ENCODE measurements around the gene C5orf46. TPM values are rescaled to one million over a fixed set of nuclear protein-coding genes. Genes with fewer than 3 reads are reported as not detected.

Gene C5orf46
- total and polyA plus RNA-seq, 4 donors = not detected

- Histone ChIP-seq H3K4me3 (no peak overlapping the region), H3K4me1 (ENCODE audit: control insufficient read depth in 5 of 5, insufficient read depth in 5 of 5, low read length in 5 of 5) (no peaks in the 10 kb centered on the region), H3K27ac (ENCODE audit: low read depth in 1 of 2, low read length in 1 of 2) (no peak overlapping the region), H3K27me3 (ENCODE audit: control insufficient read depth in 3 of 3, insufficient read depth in 3 of 3, low read length in 2 of 3) (no peaks in the 10 kb centered on the region), H3K36me3 (ENCODE audit: control insufficient read depth in 4 of 4, insufficient read depth in 4 of 4, low read length in 4 of 4) (no peaks in the 10 kb centered on the region), H3K9ac (ENCODE audit: insufficient read depth in 1 of 2, low read length in 2 of 2) (no peak overlapping the region), H3K9me3 (ENCODE audit: control insufficient read depth in 4 of 4, insufficient read depth in 3 of 4, low read length in 3 of 4) (no peaks in the 10 kb centered on the region)
- 91 to 94% methylated on average over 2 of the region's 2 CpGs for WGBS, 2 donors
- no peak for TF ChIP-seq CTCF (IDR thresholded peaks at IDR 0.05; ENCODE audit: control extremely low read depth, extremely low read depth)
- ATAC-seq (ENCODE audit: insufficient read depth, low FRiP score) = no peak
- DNase-seq = no peak
Measured at GRCh38 chr5:147880487-147880886, 25.9 kb downstream of the C5orf46 start.

DNA sequence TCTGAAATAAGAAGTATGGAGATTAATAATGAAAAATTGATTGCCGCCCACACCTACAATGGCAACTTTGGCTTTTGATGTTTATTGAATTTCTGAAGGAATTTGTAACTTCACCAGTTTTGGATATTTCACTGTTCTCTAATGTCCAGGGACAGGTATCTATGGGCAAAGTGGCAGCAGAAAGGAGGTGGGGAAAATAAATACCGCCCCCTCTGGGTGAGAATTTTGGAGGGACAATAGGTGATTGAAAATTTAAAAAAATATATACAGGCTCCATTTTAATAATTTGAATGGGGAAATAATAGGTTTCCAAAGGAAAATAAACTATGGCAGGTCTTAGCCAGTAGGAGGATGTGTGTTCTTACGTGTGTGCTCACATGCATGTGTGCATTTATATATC is 26.6 kb downstream of the C5orf46 start:
- no peak for TF ChIP-seq CTCF (IDR thresholded peaks at IDR 0.05; ENCODE audit: control extremely low read depth, extremely low read depth)
- no peak overlapping the region for H3K27ac ChIP-seq (ENCODE audit: low read depth in 1 of 2, low read length in 1 of 2)
- 90 to 94% methylated on average over 3 of the region's 3 CpGs for WGBS, 2 donors
- ATAC-seq (ENCODE audit: insufficient read depth, low FRiP score) = no peak
- DNase-seq = no peak
- H3K9ac ChIP-seq (ENCODE audit: insufficient read depth in 1 of 2, low read length in 2 of 2) = no peak overlapping the region
- H3K4me1 ChIP-seq (ENCODE audit: control insufficient read depth in 5 of 5, insufficient read depth in 5 of 5, low read length in 5 of 5) = no peaks in the 10 kb centered on the region
- no peaks in the 10 kb centered on the region for H3K9me3 ChIP-seq (ENCODE audit: control insufficient read depth in 4 of 4, insufficient read depth in 3 of 4, low read length in 3 of 4)
- H3K4me3 ChIP-seq = no peak overlapping the region
- H3K27me3 ChIP-seq (ENCODE audit: control insufficient read depth in 3 of 3, insufficient read depth in 3 of 3, low read length in 2 of 3) = no peaks in the 10 kb centered on the region
- no peaks in the 10 kb centered on the region for H3K36me3 ChIP-seq (ENCODE audit: control insufficient read depth in 4 of 4, insufficient read depth in 4 of 4, low read length in 4 of 4)

- H3K9ac ChIP-seq (ENCODE audit: insufficient read depth in 1 of 2, low read length in 2 of 2) = no peak within 1 kb of the TSS
- DNase-seq = peak in 2 of 3 donors; percentile 50 to 67
- no peaks in the 10 kb centered on the region for H3K4me1 ChIP-seq (ENCODE audit: control insufficient read depth in 5 of 5, insufficient read depth in 5 of 5, low read length in 5 of 5)
- 48 to 60% methylated on average over 2 of the region's 2 CpGs for WGBS, 2 donors
- H3K36me3 ChIP-seq (ENCODE audit: control insufficient read depth in 4 of 4, insufficient read depth in 4 of 4, low read length in 4 of 4) = no peaks in the 10 kb centered on the region
- H3K4me3 ChIP-seq = no peak within 1 kb of the TSS
- no peaks in the 10 kb centered on the region for H3K9me3 ChIP-seq (ENCODE audit: control insufficient read depth in 4 of 4, insufficient read depth in 3 of 4, low read length in 3 of 4)
- no peak within 1 kb of the TSS for H3K27ac ChIP-seq (ENCODE audit: low read depth in 1 of 2, low read length in 1 of 2)
- no peak for TF ChIP-seq CTCF (IDR thresholded peaks at IDR 0.05; ENCODE audit: control extremely low read depth, extremely low read depth)
- ATAC-seq (ENCODE audit: insufficient read depth, low FRiP score) = no peak
- H3K27me3 ChIP-seq (ENCODE audit: control insufficient read depth in 3 of 3, insufficient read depth in 3 of 3, low read length in 2 of 3) = no peaks in the 10 kb centered on the region
Measured at GRCh38 chr5:147878066-147878759, 28.1 kb downstream of the C5orf46 start, which contains the start of gene SCGB3A2. Gene SCGB3A2 (plus strand): TSS chr5:147878711. CDS start chr5:147878804, 93 bp downstream.

GRCh38 chr5:147876626-147877025 is 29.7 kb downstream of the C5orf46 start:
- TF ChIP-seq CTCF (IDR thresholded peaks at IDR 0.05; ENCODE audit: control extremely low read depth, extremely low read depth) = no peak

More at GRCh38 chr5:147876626-147877025, 29.7 kb downstream of the C5orf46 start:
- H3K27me3 ChIP-seq (ENCODE audit: control insufficient read depth in 3 of 3, insufficient read depth in 3 of 3, low read length in 2 of 3) = no peaks in the 10 kb centered on the region
- H3K27ac ChIP-seq (ENCODE audit: low read depth in 1 of 2, low read length in 1 of 2) = no peak overlapping the region
- no peaks in the 10 kb centered on the region for H3K36me3 ChIP-seq (ENCODE audit: control insufficient read depth in 4 of 4, insufficient read depth in 4 of 4, low read length in 4 of 4)
- H3K9ac ChIP-seq (ENCODE audit: insufficient read depth in 1 of 2, low read length in 2 of 2) = no peak overlapping the region
- WGBS, 2 donors = 75 to 91% methylated on average over 2 of the region's 2 CpGs
- H3K4me1 ChIP-seq (ENCODE audit: control insufficient read depth in 5 of 5, insufficient read depth in 5 of 5, low read length in 5 of 5) = peaks cover 0 to 2% (median 0%) of the 10 kb centered on the region in 5 donors
- ATAC-seq (ENCODE audit: insufficient read depth, low FRiP score) = no peak
- no peaks in the 10 kb centered on the region for H3K9me3 ChIP-seq (ENCODE audit: control insufficient read depth in 4 of 4, insufficient read depth in 3 of 4, low read length in 3 of 4)
- H3K4me3 ChIP-seq = no peak overlapping the region
- no peak for DNase-seq

Measured in lung (tissue), 12 donors.